Testis (tissue), 3 donors: ENCODE results near the gene GRIP1. TPM values are rescaled to one million over a fixed set of nuclear protein-coding genes. Genes with fewer than 3 reads are reported as not detected.

Source experiments
- DNase-seq: peaks from one replicate; pipeline ENCODE4 v3.0.0-alpha.2; 2019
- H3K27ac ChIP-seq, 2 donors: fragments of 200-600 bp; sonication (generic); one replicate each; pipeline ENCODE4 v1.5.1; 2019
- H3K27me3 ChIP-seq: fragments of 200-600 bp; sonication (generic); one replicate; pipeline ENCODE4 v1.5.1; 2019
- H3K36me3 ChIP-seq: fragments of 200-600 bp; sonication (generic); one replicate; pipeline ENCODE4 v1.5.1; 2017; ENCODE audit warnings: low read depth; ENCODE audit errors: missing control alignments
- H3K4me1 ChIP-seq: fragments of 200-600 bp; sonication (generic); one replicate; pipeline ENCODE4 v1.5.1; 2019
- H3K4me3 ChIP-seq, 2 donors: fragments of 200-600 bp; sonication (generic); one replicate each; pipeline ENCODE4 v1.5.1; 2017 to 2019
- H3K9me3 ChIP-seq: fragments of 200-600 bp; sonication (generic); one replicate; pipeline ENCODE4 v1.5.1; 2017
- CTCF ChIP-seq, 3 experiments: fragments of 450-650 bp in 2 of 3; fragments of 200-600 bp in 1 of 3; sonication (generic) in 1 of 3; IDR thresholded peaks; one replicate each; pipeline ENCODE4 v1.5.1; 2016 to 2019; ENCODE audit warnings: antibody characterized with exemption in 3 of 3, mild to moderate bottlenecking in 2 of 3, moderate library complexity in 1 of 3
- POLR2A ChIP-seq: fragments of 450-650 bp; IDR thresholded peaks from one replicate; pipeline ENCODE4 v1.6.1; 2017; ENCODE audit warnings: antibody characterized with exemption, mild to moderate bottlenecking, moderate library complexity
- WGBS, 2 donors: methylation state at CpG; one replicate each; pipeline ENCODE4 v1.1.5; 2018; 5-methylcytosine and 5-hydroxymethylcytosine counted together
- intact Hi-C: fragments of 100-400 bp; cut with DNase I; formaldehyde crosslinking; loops from one replicate; pipeline ENCODE4 v1.15.1; 2023; ENCODE audit warnings: low total_unique reads
- polyA plus RNA-seq: library from polyadenylated mRNA; stranded (reverse); fragments of 350-450 nt; fragmentation: Illumina TruSeq; extraction: RNeasy Lipid Tissue Mini Kit (QIAGEN cat#74804); gene quantifications from one replicate; pipeline ENCODE4 v1.2.3, GENCODE V29; 2014; ENCODE audit warnings: low read depth, low replicate concordance; ENCODE audit not compliant: insufficient read depth
- total RNA-seq, 2 donors: library from RNA; depleted of rRNA; stranded (reverse); fragments of >200 nt; gene quantifications; one replicate each; pipeline ENCODE4 v1.2.3, GENCODE V29; 2016

GRIP1 gene
- total and polyA plus RNA-seq, 3 donors from 2014 or later = 12.0 to 14.0 (median 12.9) TPM

- TF ChIP-seq POLR2A = no peak
- no peak for TF ChIP-seq CTCF (IDR thresholded peaks at IDR 0.05)
- 92 to 94% methylated on average over 2 of the region's 2 CpGs for WGBS, 2 donors
- H3K36me3 ChIP-seq = no peaks in the 10 kb centered on the region
- H3K27me3 ChIP-seq = no peaks in the 10 kb centered on the region
- H3K4me3 ChIP-seq = no peak overlapping the region
- no peak for DNase-seq
- no peak overlapping the region for H3K27ac ChIP-seq
- H3K9me3 ChIP-seq = no peaks in the 10 kb centered on the region
- intact Hi-C loops = no loop called here
- H3K4me1 ChIP-seq = no peaks in the 10 kb centered on the region
Observed at GRCh38 chr12:66446276-66446675, 232.6 kb downstream of the GRIP1 start.

- no peak overlapping the region for H3K27ac ChIP-seq
- no peaks in the 10 kb centered on the region for H3K36me3 ChIP-seq
- H3K4me1 ChIP-seq = no peaks in the 10 kb centered on the region
- intact Hi-C loops = no loop called here
- H3K27me3 ChIP-seq = no peaks in the 10 kb centered on the region
- no peaks in the 10 kb centered on the region for H3K9me3 ChIP-seq
- DNase-seq = no peak
- TF ChIP-seq CTCF (IDR thresholded peaks at IDR 0.05) = no peak
- no peak for TF ChIP-seq POLR2A
- no peak overlapping the region for H3K4me3 ChIP-seq
- 91 to 94% methylated on average over 6 of the region's 6 CpGs for WGBS, 2 donors
Observed at GRCh38 chr12:66441905-66442559, 236.8 kb downstream of the GRIP1 start.

DNA sequence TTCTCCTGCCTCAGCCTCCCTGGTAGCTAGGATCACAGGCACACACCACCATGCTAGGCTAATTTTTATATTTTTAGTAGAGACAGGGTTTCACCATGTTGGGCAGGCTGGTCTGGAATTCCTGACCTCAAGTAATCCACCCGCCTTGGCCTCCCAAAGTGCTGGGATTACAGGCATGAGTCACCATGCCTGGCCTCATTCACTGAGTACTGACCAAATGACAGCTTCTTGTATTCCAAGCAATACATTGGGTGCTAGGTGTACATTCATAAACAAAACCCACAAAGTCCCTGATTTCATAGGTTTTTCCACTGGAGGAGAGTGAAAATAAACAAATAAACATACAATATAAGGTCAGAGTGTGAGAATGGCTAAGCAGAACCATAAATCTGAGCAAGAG, 240.3 kb downstream of the GRIP1 start:
- Histone ChIP-seq H3K4me1 (no peaks in the 10 kb centered on the region), H3K27ac (no peak overlapping the region), H3K27me3 (no peaks in the 10 kb centered on the region), H3K9me3 (no peaks in the 10 kb centered on the region), H3K4me3 (no peak overlapping the region), H3K36me3 (no peaks in the 10 kb centered on the region)
- no peak for TF ChIP-seq POLR2A
- no peak for TF ChIP-seq CTCF (IDR thresholded peaks at IDR 0.05)
- intact Hi-C loops = no loop called here
- WGBS, 2 donors = 100% methylated on average over 1 of the region's 1 CpG
- no peak for DNase-seq

GRCh38 chr12:66430106-66430505, 248.8 kb downstream of the GRIP1 start:
- intact Hi-C loops = no loop called here
- Histone ChIP-seq H3K27ac (no peak overlapping the region), H3K27me3 (no peaks in the 10 kb centered on the region), H3K9me3 (no peaks in the 10 kb centered on the region), H3K4me1 (no peaks in the 10 kb centered on the region), H3K36me3 (no peaks in the 10 kb centered on the region), H3K4me3 (no peak overlapping the region)
- DNase-seq = no peak
- WGBS, 2 donors = 84 to 91% methylated on average over 4 of the region's 4 CpGs
- no peak for TF ChIP-seq POLR2A
- no peak for TF ChIP-seq CTCF (IDR thresholded peaks at IDR 0.05)

GRCh38 chr12:66428870-66429269, 250.0 kb downstream of the GRIP1 start:
- intact Hi-C loops = no loop called here
- no peaks in the 10 kb centered on the region for H3K9me3 ChIP-seq

More at GRCh38 chr12:66428870-66429269, 250.0 kb downstream of the GRIP1 start:
- TF ChIP-seq CTCF (IDR thresholded peaks at IDR 0.05) (no peak), POLR2A (no peak)
- Histone ChIP-seq H3K36me3 (no peaks in the 10 kb centered on the region), H3K27ac (no peak overlapping the region), H3K4me1 (no peaks in the 10 kb centered on the region), H3K4me3 (no peak overlapping the region), H3K27me3 (no peaks in the 10 kb centered on the region)
- DNase-seq = no peak
- WGBS, 2 donors = 86 to 92% methylated on average over 5 of the region's 5 CpGs
